ENCODE data around the gene POLE4.

DNA sequence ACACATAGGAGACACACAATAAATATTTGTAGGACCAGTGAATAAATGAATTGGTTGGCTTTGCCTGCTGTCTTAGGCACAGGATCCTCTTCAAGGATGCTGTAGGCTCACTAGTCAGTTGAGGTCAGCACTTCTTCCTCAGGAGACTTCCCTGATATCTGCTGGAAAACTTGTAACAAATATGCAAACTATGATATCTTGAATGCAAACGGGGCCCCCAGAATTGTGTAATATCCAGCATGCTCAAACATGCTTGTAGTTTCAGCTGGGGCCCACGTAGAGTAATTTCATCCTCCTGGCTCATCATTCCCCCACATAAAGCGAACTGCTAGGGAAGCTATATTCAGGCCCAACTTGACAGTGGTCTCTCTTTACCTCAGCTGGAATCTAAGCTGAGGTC is 43.6 kb downstream of the POLE4 start:
- TF ChIP-seq, protein P1, sequence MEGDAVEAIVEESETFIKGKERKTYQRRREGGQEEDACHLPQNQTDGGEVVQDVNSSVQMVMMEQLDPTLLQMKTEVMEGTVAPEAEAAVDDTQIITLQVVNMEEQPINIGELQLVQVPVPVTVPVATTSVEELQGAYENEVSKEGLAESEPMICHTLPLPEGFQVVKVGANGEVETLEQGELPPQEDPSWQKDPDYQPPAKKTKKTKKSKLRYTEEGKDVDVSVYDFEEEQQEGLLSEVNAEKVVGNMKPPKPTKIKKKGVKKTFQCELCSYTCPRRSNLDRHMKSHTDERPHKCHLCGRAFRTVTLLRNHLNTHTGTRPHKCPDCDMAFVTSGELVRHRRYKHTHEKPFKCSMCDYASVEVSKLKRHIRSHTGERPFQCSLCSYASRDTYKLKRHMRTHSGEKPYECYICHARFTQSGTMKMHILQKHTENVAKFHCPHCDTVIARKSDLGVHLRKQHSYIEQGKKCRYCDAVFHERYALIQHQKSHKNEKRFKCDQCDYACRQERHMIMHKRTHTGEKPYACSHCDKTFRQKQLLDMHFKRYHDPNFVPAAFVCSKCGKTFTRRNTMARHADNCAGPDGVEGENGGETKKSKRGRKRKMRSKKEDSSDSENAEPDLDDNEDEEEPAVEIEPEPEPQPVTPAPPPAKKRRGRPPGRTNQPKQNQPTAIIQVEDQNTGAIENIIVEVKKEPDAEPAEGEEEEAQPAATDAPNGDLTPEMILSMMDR (IDR thresholded peaks at IDR 0.05) = no peak
- no peak for TF ChIP-seq POLR2A (IDR thresholded peaks at IDR 0.05)
